UCSD-AML1 (cell line): ENCODE results near the gene MAP7D2.
A peak's percentile ranks its signal among the peaks of the same experiment; 100 is the strongest.

ENCODE experiments used
- DNase-seq: peaks from one replicate; lab custom pipeline; 2025; ENCODE audit not compliant: unreplicated experiment; lab: John Stamatoyannopoulos, UW

MAP7D2 gene

GRCh38 chrX:20046223-20046622 lies 70.5 kb downstream of the MAP7D2 start:
- DNase-seq = no peak

- no peak for DNase-seq
Observed at GRCh38 chrX:20042221-20042620, 74.5 kb downstream of the MAP7D2 start.

DNA sequence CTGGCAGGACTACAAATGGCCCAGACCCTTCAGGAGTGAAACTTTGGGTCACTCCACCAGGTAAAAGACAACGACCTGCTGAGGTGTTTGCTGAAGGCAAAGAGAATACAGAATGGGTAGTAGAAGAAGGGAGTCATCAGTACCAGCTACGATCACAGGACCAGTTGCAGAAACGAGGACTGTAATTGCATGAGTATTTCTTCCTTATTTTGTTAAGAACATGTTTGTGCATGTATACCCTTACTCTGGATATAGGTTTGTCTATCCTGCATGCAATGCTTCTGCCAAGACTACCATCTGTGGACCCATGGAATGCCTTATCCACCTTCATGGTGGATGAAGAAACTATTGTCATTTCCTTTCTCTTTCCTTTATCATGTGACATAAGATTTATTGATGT lies 77.7 kb downstream of the MAP7D2 start:
- DNase-seq = no peak

DNA sequence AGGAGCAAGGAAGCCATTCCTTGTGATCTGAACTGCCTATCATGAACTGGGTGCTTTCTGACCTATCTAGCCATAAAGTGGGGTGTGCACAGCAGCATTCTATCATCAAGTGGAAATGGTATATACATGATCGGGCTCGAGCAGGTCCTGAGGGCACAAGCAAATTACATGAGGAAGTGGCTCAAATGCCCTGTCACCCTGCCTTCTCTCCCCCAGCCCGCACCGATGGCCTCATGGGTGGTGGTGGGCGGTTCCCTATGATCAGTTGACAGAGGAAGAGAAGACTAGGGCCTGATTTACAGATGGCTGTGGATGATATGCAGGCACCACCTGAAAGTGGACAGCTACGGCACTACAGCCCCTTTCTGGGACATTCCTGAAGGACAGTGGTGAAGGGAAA lies 79.5 kb downstream of the MAP7D2 start:
- peak; percentile 21 for DNase-seq

GRCh38 chrX:20032201-20032600 lies 84.5 kb downstream of the MAP7D2 start:
- no peak for DNase-seq

GRCh38 chrX:20029728-20030127 lies 87.0 kb downstream of the MAP7D2 start:
- DNase-seq = peak; percentile 40

- no peak for DNase-seq
Observed at GRCh38 chrX:20028588-20028987, 88.1 kb downstream of the MAP7D2 start.

DNA sequence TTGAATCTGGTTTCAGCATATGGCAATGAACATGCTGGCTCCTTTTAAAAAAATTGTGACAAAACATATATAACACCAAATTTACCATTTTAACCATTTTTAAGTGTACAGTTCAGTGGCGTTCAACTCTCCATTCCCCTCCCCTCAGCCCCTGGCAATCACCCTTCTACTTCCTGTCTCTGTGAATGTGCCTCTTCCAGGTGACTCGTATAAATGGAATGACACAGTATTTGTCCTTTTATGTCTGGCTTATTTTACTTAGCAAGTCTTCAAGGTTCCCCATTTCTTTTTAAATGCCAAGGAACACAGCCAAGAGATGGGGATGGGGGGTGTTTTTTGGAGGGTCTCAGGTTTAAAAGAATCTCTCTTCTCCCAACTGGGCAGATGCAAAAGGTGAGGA lies 90.4 kb downstream of the MAP7D2 start:
- no peak for DNase-seq

DNA sequence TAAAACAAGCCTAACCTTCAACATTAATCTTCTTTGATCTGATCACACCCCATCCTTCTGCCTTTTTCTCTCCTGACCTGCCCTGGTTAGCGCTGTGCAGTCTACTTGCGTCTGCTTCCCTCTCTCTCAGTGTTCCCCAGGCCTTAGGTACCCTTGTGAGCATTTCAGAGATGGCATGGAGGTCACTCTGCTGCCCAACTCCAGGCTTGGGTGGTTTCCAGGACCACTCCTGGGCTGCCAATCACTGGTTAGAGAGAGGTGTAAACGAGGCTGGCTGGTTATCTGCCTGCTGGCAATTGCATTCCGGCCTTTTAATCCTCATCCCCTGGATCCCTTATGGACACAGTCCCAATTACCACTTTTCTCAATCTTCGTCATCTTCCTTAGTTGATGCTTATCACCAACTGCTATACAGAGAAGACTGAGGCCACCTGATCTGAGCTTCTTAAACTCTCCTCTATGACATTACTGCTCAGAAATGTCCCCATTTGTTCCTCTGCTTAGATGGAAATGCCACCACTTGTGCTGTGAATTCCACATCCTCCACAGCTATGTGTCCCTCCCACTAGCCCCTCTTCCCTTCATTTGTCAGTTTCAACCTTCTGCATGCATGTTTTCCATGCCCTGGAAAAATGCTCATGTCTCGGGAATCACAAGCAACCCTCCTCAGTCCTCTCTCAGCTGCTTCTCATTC lies 96.9 kb downstream of the MAP7D2 start:
- DNase-seq = no peak

GRCh38 chrX:20016616-20016945 lies 100.1 kb downstream of the MAP7D2 start:
- no peak for DNase-seq

DNA sequence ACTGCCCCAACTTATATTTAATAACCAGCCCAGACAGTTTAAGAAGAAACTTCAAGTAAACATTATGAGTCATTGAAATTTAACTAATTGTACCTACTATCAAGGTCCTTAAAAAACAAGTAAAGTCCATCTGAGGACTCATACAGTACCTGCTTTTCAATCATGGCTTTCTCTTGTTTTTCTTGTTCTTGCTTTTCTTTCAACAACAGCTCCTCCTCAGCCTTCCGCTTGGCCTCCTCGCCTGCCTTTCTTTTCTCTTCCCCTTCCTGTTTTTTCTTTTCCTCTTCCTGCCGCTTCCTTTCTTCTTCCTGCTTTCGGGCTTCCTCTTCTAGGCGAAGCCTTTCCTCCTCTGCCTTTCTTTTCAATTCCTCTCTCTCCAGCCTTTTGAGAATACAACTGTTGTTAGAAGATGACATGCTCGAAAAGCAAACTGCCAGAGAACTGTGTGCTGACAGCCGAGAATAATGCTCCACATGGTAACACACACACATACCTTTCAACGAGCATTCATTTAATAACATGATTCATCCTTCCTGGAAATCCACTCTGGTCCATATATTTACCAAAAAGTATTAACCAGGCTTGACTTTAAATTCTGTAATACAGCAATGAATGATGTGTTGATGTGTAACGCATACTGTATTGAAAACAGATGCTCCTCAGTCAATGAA lies 100.6 kb downstream of the MAP7D2 start:
- DNase-seq = no peak

- DNase-seq = no peak
Observed at GRCh38 chrX:20015422-20015821, 101.3 kb downstream of the MAP7D2 start.

DNA sequence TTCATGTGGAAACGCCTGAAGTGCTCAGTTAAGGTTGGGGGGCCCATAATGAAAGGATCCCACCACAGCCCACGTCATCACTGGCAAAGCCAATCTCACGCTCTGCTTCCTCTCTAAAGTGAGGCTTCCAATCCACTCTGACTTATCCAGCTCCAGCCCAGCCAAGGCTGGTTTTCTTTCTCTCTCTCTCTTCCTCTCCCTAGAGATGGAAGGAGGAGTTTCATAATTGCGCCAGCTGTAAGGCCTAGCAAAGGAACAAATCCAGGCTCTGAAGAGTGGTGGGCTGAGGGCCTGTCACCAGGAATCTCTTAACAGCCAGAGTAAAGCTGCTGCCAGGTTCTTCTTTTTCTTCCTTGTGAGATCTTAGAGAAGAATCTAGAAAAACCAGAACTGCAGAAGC lies 105.1 kb downstream of the MAP7D2 start:
- no peak for DNase-seq

DNA sequence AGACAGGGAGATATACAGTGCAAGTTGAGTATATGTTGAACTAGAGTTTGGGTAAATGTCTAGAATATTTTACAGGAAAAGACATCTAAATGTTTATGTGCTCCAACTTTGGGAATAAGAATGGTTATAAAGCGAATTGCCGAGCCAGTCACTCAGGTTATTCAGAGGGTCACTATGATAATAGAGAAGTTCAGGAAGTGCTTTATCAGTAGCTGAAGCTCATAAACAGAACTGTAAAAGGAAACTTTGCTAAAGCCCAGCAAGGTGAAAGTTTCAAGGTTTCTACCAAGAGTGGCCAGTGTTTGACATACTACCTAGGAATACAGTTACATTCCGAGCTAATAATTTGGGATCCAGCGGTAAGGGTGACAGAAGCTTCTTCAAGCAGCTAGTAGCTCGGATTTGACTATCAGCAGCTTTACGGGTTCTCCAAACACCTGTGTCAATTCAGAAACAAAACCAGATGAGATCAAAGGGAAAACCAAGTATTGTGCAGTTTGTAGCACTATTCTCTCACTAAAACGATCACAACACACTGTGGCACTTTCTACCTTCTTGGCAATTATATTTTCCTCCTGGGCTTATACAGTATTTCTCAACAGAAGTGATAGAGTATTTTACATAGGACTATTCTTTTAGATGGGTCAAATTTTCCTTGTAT lies 108.6 kb downstream of the MAP7D2 start:
- no peak for DNase-seq

- DNase-seq = no peak
Observed at GRCh38 chrX:20005883-20006282, 110.8 kb downstream of the MAP7D2 start.

DNA sequence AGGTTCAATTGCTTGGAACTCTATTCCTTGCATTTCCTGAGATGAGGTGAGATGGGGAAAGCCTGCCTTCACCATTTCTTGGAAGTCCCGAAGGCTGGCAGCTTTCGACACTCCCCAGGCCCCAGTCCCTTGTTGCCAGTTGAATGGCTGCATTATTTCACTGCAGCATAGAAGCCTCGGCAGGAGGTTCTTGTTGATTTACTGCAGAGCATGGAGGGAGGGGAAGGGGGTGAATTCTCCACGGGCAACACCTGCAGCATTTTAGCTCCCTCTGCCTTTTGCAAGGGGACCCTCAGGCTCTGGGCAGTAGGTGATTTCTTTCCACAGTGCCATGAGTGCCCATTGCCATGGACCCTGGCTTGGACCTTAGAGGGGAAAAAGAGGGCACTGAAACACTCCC lies 115.1 kb downstream of the MAP7D2 start:
- DNase-seq = no peak

DNA sequence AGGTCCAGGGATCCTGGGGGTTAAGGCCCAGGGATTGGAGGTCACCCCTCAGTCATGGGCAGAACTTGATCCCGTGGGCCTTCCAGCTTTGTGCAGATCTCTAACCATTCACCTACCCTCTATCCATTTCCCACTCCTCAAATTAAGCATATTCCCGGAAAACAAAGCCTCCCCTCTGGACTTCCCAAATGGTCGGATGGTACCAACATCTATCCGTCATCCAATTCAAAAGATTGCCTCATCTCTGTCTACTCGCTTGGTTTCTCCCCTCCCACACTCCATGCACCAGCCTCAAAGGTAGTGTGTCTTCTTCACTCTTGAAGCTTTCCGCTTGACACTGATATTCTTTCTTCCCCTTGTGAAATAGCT lies 125.4 kb downstream of the MAP7D2 start:
- DNase-seq = no peak

- peak; percentile 92 for DNase-seq
Observed at GRCh38 chrX:19990556-19991349, 126.0 kb downstream of the MAP7D2 start, which contains the start of gene BCLAF3. Gene BCLAF3 (minus strand): TSS chrX:19991061. CDS start chrX:19970264, 20,797 bp downstream.

DNA sequence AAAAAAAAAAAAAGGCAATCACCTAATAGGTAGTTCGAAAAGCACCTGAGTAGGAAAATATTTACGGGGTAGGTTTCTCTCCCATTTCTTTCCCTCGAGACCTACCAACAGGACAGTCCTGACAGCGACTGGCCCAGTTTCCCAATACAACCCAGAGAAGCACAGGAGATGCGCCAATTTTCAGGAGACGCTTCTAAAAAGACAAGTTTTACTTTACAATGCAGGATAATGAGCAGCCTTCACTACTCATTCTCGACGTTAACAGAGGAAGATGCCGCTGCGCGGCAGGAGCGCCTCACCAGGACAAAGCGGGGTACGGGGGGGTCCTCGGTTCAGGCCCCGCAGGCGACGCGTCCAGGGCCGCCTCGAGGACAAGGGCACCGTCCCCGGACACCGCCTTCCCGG lies 126.6 kb downstream of the MAP7D2 start:
- no peak for DNase-seq

GRCh38 chrX:19987856-19988255 lies 128.9 kb downstream of the MAP7D2 start:
- no peak for DNase-seq

DNA sequence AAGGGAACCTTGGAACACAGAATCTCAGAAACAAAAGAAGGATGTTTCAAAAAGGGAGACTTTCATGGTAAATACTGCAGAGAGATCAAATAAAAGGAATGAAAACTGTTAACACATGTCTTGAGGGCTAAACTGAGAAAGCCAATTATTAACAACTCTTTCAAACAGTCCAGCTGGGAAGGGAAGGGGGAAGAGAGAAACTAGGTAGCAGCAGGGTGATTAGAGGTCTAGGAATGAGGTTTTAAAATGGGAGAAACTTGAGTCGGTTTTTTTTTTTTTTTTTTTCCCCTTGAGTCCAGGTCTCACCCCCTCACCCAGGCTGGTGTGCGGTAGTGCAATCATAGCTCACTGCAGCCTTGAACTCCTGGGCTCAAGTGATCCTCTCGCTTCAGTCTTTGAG lies 130.2 kb downstream of the MAP7D2 start:
- no peak for DNase-seq

DNA sequence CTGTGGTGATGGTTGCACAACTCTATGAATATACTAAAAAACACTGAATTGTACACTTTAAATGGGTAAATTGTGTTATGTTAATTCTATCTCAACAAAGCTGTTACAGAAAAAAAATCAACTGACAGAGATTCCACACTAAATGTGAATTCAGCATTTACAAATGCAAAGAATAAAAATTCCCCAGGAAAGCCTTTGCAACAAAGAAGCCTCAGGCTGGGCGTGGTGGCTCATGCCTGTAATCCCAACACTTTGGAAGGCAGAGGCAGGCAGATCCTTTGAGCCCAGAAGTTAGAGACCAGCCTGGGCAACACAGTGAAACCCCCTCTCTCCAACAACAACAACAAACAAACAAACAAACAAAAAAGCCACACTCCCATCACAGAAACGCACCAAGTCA lies 134.8 kb downstream of the MAP7D2 start:
- no peak for DNase-seq
